ENCODE results near the gene GOPC.

Gene GOPC

DNA sequence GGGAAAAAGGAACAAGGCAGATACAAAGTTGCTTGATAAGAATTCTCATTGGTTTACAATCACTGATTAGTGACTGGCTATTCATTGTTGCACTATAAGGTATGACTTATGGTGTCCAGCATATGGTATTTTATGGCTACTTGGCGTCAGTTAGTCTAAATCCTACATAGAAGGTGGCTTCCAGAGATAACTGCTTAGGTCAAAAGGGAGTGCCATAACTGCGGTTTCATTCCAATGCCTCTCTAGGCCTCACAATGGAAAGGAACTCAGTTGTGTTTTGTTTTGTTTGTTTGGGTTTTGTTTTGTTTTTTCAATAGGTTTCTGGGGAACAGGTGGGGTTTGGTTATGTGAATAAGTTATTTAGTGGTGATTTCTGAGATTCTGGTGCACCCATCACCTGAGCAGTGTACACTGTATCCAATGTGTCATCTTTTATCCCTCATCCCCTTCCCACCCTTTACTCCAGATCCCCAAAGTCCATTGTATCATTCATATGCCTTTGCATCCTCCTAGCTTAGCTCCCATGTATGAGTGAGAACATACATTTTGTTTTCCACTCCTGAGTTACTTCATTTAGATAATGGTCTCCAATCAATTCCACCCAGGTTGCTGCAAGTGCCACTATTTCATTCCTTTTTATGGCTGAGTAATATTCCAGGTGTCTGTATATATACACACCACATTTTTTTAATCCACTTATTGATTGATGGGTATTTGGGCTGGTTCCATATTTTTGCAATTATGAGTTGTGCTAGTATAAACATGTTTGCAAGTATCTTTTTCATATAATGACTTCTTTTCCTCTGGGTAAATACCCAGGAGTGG is 7.0 kb downstream of the GOPC start:
- no peak for DNase-seq (ENCODE audit: low read depth in 2 of 2)

DNA sequence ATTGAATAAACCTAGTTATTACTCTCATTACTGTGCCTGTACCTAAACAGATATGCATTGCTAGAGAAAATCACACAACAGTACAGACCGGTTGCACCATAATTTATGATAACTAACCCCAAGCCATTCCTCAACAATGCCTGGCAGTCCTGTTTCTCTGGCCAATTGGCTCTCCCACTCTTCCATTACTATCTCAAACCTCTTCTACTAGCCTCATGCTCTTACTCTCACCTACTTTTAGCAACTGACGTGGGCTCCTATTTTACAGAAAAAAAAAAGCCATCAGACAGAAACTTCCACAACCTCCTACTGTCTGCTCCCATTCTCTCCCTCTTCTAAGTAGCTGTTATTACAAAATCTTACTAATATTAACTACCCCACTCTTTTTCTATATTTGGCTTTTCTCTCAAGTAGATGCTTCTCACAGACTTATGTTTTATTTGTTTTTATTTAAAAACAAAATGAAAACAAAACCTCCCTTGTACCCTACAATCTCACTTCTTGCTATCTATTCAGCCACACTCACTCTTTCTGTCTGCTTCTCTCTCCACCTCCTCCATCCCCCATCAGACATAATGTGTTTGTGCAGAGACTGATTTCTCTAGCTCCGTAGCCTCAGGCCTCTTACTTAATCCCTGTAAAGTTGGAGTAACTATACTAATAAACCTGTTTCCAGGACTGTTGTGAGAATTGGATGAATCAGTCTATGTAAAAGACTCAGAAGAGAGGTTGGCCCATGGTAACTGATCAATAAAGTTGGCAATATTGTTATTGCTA is 9.1 kb downstream of the GOPC start:
- DNase-seq (ENCODE audit: low read depth in 2 of 2) = no peak

DNA sequence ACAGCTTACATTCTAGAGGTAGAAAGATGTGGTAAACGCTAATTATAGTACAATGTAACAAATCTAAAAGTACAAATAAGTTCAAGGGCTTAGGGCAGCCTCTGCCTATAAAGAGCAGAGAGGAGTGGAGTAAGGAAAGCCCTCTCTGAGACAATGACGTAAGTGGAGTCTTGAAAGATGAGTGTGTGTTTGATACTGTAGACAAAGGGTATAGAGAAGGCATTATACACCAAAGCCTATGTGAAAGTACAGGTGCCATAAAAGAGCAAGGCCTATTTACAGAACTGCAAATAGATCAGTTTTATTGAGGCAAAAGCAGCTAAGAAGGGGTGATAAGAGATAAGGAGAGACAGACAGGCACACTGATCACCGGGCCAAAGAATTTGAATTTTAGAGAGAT is 10.9 kb downstream of the GOPC start:
- no peak for DNase-seq (ENCODE audit: low read depth in 2 of 2)

DNA sequence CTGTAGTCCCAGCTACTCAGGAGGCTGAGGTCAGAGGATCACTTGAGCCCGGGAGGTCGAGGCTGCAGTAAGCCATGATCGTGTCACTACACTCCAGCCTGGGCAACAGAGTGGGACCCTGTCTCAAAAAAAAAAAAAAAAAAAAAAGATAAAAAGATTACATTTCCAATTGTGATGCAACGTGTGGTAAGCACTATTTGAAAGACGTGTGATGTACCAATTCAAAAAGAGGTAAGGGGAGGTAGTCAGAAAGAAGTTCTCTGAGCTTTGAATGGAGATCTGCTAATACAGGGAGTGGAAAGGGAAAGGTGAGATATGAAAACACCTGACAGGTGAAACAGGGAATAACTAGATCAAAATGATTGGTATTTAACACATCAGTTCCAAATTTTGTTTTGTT is 11.9 kb downstream of the GOPC start:
- no peak for DNase-seq (ENCODE audit: low read depth in 2 of 2)

DNA sequence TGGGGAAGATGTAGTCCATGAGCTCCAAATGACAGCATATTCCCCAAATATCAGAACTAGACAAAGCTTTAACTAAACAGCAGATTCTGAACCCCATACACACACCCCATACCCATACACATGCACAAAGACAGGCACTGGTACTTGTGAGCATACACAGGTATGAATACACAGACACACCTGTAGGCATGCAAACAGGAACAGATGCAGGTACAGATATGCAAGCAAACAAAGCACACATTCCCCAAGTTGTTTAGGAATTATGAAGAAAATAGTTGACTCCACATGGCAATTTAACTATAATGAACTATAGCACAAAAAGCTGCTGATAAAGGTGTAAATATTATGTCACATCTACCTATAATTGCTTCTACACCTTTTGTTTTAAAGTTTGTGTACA is 16.7 kb downstream of the GOPC start:
- DNase-seq (ENCODE audit: low read depth in 2 of 2) = no peak

DNA sequence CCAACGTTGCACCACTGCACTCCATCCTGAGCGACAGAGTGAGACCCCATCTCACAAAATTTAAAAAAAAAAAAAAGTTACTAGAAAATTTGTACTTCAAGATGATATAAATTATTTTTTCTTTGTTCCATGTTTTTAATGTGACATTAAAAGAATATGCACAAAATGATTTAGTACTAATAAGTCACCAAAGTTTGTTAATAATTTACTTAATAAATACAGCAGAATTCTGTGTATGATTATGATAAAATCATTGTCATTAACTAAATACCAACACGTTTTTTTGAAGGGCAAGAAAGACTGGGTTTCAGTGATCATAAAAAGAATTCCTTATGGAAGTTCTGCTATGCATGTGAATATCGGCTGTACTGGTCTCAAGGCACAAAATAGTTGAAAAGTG is 28.1 kb downstream of the GOPC start:
- no peak for DNase-seq (ENCODE audit: low read depth in 2 of 2)

DNA sequence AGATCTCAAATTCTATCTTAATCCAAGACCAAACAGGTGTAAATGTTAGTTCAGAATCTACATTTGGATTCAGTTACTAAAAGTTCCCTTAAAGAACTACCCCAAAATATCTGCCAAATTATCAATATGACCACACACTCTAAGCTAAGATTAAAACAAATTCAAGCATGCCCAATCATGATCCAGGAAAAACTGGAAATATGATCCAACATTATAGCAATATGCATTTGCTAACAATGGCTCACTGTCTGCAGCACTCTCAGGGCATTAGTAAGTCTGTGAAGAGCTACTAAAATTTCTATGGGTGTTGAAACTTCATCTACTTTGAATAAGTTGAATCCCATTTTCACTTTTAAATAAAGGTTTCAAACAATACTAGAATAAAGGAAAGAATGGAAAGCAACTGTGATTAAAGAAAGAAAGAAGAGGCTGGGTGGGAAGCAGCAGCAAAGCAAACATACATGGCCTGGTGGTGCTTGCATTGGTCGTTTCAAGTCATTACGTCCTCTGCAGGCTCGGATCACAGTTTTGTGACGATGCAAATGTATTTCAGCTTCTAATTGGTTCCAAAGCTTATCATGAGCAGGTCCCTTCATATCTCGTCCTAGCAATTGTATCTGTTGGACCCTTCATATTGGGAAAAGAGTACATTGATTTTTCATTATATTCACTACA is 29.2 kb downstream of the GOPC start:
- DNase-seq (ENCODE audit: low read depth in 2 of 2) = no peak

DNA sequence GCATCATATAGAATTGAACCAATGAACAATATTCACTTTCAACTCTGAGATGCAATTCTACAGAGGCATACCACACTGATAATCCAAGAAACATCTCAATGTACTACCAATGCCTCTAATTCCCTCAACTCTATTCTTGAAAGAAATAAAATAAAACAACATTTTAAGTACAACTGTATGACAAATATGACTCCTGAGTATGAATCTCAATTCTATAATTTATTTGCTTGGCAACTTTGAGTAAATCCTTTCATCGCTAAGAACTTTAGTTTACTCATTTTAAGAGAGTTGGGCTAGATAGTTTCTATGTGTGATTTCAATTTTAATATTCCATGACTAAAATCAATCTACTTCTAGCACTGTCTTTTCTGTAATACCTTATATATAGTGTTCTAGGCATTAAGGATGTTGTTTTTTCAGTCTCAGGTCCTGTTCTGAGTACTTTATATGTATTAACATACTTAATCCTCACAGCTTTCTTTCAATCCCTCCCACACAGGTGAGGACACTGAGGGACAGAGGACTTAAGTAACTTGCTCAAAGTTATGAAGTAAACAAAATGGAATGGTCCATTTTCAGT is 33.4 kb downstream of the GOPC start:
- DNase-seq (ENCODE audit: low read depth in 2 of 2) = no peak

DNA sequence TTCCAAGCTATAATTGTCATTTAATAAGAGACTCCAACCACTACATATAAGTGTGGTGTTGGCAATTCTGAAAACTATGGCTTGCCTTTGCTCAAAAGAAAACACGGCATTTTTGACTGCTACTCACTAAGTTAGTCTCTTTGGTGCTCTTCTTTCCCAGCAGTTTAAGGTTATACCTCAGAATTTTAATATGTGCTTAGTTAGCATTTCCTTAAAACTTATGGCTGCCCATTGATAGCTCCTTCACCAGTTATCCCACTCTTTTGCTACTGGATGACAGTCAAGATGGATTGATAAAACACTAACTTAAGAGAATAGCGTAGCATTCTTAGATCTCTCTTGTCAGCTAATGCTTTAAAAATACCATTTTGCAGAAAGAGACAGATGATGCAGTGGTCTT is 34.1 kb downstream of the GOPC start:
- no peak for DNase-seq (ENCODE audit: low read depth in 2 of 2)

DNA sequence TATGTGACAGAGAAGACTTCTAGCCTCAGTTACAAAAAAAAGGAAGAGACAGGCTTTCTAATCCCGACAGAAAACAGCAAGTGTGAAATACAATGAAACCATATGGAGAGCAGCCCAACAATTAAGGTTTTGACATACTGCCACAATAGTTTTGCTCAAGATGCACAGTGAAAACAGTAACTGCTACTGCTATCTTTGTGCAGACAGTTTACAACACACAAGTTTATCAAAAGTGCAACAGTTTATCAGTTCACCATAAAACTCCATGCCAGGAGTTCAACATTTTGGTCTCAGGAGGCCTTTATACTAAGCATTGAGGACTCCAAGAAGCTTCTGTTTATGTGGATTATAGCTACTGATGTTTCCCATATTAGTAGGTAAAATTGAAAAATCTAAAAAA is 37.6 kb downstream of the GOPC start:
- no peak for DNase-seq (ENCODE audit: low read depth in 2 of 2)

DNA sequence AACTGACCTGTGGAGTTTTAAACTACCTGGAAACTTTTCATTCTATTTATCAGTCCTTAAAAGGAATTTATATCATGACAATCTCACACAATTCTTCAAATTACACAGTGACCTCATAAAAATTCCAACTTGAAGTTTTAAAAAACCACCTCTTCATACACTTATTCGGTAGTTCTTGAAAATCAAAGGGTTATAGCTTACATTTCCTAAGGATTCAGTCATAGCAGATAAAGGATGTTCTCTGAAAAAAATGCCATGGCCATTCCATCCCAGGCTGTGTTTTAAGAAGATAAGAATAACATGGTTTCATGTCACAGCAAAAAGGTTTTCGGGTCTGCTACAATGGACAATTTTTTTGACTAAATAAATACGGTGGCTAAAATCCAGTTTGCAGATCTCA is 41.2 kb downstream of the GOPC start:
- DNase-seq (ENCODE audit: low read depth in 2 of 2) = no peak

DNA sequence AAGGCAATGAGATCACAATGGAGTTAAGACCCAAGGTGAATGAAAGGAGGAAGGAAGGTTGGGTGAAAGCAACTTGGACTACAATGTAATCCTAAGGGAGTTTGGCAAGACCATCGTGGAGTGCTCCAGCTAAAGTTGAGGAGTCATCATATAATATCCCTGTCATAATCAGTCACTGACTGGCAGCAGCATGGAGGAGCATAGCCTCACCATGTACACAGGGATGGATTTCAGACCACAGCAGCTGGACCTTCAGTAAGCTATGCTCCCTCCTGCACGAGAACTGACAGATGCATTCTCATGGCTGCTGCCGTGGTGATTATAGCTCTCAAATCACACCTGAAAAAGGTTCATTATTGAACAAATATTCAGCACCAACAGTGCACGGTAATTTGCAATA is 43.0 kb downstream of the GOPC start:
- DNase-seq (ENCODE audit: low read depth in 2 of 2) = no peak

DNA sequence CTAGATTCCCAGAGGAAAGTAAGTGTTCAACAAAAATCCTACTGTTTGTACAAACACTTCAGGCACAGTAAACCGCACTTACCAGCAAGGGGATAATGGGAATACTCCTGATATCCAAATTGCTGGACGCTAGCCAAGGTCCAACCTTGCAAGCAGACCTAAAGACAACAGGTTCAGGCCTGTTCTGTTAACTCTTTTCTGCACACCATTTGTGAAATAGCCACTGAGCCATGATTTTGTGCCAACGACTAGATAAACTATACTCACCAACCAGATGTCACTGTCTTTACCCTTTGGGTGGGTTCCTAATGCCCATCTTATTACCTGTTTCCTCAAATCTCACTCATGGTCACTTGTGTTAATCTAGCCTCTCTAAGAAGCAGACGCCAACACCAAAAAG is 43.5 kb downstream of the GOPC start:
- DNase-seq (ENCODE audit: low read depth in 2 of 2) = no peak

DNA sequence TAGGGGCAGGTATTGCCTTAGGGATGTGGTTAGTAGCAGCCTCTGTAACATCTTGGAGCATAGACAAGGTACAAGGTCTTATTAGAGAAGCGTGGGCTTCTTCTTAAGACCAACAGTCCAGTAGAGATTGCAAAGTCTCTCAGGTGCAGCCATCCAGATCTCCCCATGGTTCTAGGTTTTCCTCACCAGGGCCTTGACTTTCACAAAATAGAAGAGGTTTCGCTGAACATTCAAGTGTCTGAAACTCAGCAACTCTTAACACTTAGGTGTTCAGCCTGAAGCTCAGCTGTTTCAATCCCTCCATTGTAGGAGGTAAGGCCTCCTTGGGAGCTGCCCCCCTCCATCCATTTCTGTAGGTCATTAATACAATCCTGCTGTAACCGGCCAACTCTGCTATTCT is 44.4 kb downstream of the GOPC start:
- no peak for DNase-seq (ENCODE audit: low read depth in 2 of 2)

DNA sequence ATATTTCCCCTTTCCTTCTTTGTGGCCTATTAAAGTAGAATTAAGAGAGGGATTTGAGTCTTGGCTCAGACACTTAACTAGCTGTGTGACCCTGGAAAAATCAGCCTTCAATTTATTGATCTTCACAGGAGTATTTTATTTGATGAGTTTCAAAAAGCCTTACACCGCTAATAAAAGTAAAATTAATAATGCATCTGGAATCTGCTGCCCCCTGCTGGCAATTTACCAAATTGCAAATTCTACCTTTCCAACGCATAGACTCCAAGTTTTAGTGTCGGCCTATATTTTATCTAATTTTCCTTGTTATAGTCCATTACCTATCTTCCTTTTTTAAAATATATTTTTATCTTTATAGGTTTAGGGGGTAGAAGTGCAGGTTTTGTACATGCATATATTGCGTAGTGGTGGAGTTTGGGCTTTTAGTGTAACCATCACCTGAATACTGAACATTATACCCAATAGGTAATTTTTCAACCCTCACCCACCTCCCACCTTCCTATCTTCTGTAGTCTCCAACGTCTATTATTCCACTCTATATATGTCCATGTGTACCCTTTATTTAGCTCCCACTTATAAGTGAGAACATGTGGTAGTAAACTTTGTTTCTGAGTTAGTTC is 46.3 kb downstream of the GOPC start:
- peak; percentile 22 to 67 for DNase-seq (ENCODE audit: low read depth in 2 of 2)

DNA sequence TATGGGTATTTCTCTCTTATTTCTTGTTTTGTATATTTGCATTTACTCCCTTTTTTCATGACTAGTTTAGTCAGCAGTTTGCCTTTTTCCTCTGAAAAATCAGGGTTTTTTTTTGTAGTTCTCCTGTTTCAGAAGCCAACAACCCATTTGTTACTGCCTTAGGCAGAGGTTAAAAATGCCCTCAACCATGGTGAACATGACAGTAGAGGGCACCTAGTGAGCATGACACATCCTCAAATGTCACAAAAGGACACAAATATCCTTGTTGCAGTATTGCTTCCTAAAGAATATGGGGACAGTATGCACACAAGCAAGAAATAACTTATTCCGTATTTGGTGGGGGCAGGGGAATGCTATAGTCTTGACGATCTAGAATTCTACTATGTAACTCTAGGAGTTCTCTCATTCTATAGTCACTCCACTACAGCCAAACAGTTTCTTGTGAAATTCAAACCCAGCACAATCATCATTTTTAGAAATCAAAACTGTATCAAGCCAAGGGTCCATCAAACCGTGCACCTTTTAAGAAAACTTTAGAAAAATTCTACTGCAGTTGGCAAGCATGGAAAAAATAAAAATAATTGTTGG is 47.0 kb downstream of the GOPC start:
- no peak for DNase-seq (ENCODE audit: low read depth in 2 of 2)

DNA sequence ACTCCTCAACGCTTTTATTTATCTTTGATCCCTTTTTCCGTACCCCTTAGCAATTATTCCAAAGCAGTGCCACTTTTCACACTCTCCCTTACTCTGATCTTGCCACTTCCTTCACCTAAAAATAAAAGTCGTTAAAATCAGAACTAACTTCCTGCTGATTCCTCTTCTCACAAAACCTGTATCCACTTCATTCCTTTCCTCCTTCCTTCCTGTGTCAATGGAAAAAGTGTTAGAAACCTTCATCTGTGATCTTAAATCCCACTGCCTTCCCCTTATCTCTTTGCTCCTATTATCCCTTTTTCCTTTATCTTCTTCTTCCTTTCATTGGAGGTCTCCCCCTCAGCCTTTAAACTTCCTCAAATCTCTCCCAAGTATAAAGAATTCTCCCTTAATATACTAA is 49.2 kb downstream of the GOPC start:
- DNase-seq (ENCODE audit: low read depth in 2 of 2) = no peak

DNA sequence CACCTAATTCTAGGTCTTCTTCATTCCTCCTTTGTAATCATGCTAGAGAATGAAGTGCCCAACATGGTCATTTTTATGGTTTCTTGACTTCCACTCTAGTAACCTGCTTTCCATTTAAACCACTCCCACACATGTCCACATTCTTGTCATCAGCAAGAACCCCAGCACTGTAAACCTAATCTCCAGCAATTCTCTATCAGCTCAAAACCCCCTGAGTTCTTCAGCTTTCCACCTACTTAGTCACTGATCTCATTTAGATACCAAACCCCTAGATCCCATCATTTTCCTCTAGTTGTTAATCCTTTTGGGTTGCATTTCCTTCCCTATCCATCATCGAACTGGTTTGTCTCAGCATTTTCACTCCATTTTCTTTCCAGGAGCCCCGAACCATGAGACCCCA is 49.7 kb downstream of the GOPC start:
- DNase-seq (ENCODE audit: low read depth in 2 of 2) = no peak

DNA sequence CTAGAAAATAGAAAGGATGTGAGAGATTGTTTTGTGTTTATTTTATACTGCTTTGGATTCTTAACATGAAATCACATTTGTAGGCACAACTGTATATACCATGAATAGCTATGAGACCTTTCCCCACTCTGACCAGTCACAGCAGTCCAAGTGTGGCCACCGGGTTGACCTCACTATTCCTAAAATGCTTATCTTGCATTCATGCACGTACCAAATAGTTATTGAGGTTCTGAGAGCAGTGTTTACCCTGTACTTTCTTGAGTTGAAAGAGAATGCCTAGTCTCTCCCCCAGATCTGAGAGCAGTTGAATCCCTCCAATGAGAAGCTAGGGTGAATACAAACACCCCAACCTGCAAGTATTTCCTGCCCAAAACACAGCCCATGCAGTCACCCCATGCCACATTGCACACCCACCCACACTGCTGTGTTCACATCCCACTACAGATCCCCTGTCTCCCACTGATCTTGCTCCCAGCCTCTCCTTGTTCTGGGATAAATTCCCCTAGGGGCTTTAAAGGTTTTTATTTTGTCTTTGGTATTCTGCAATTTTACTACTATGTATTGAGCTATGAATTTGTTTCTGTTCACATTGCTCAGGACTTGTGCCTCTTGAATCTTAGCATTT is 51.6 kb downstream of the GOPC start:
- no peak for DNase-seq (ENCODE audit: low read depth in 2 of 2)

DNA sequence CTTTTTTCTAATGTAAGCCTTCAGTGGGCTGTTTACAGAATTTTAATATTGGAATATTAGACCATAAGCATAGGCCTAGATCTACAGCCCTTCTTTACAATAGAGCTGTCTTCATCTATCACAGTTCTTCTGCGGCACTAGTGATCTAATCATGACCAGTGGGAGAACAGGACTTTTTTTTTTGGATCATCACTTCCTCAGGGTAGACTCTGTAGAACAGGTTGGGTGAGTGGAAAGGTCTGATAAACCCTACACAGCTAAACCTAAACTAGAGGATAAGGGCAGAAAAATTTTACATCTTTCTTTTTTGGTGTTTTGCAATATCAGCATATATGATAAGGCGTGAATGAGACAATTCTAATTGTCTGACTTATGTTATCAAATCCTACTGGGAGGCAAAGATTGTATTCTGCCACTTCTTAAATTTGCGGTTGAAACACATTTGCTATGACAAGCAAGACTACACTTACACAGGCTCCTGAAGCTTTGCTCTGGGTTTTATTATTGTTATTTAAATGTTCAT is 52.2 kb downstream of the GOPC start:
- DNase-seq (ENCODE audit: low read depth in 2 of 2) = no peak

DNA sequence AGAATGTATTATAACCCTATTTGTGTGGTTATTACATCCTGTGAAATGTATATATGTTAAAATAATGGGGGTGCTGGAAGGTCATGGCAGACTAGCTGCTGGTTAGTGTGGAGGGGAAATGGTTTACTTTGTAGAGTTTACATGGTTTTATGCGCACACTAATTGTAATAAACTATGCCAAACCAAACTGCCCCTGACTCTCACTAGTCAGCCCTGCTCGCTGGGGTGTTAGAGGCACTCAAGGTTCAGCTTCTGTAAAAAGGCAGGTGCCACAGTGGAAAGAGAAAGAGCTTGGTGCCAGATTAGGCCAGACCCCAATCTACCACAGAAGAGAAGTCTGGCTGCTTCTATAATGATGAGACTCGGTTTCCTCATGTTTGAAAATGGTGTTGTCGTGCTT is 52.7 kb downstream of the GOPC start:
- no peak for DNase-seq (ENCODE audit: low read depth in 2 of 2)
